SK-N-SH treated with all-trans-retinoic acid at 6 μM for 48 hours (cell line): ENCODE data around the gene UVSSA.

Source experiments
- ESRRG ChIP-seq: fragments of 250-450 bp; sonication (Bioruptor Pico); IDR thresholded peaks from 2 replicates; pipeline ENCODE4 v1.6.1; 2021; ENCODE audit warnings: mild to moderate bottlenecking
- RARB ChIP-seq: fragments of 250-450 bp; sonication (Bioruptor Pico); IDR thresholded peaks from 2 replicates; pipeline ENCODE4 v1.8.0; 2021; ENCODE audit warnings: mild to moderate bottlenecking, moderate library complexity
- ZC3H10 ChIP-seq: fragments of 250-450 bp; sonication (Bioruptor Pico); IDR thresholded peaks from 2 replicates; pipeline ENCODE4 v1.5.1; 2021; ENCODE audit warnings: mild to moderate bottlenecking, moderate library complexity
- ZFP30 ChIP-seq: fragments of 450-650 bp; formaldehyde crosslinking; IDR thresholded peaks from 2 replicates; pipeline ENCODE4 v1.5.0; 2022; ENCODE audit warnings: mild to moderate bottlenecking, moderate library complexity
- TF ChIP-seq, protein P1 (sequence below): fragments of 250-450 bp; sonication (Bioruptor Pico); IDR thresholded peaks from 2 replicates; pipeline ENCODE4 v1.5.1; 2020; ENCODE audit warnings: low read depth, mild to moderate bottlenecking, moderate library complexity
- TF ChIP-seq, protein P2 (sequence below): fragments of 250-450 bp; sonication (Bioruptor Pico); IDR thresholded peaks from 2 replicates; pipeline ENCODE4 v1.5.1; 2021; ENCODE audit warnings: mild to moderate bottlenecking, moderate library complexity

DNA sequence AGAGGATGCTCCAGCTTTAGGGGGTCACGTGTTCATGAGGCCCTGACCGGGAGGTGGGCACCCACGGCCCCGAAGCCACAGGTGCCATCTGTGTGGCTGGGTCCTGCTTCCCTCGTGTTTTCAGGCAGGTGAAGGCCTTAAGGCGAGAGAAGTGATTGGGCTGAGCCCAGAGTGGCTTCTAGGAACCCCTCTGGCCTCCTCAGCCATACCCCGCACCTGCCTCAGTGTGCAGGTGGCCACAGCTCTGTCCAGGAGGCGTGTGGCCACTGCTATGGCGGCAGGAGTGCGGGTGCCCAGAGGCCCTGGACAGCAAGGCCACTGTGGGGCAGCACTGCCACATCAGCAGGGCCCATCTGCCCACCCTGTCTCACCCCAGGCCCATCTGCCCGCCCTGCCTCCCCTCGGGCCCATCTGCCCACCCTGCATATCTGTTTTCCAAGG lies 34.2 kb downstream of the UVSSA start:
- TF ChIP-seq ZC3H10 (CRISPR knock-in tag): no peak
- TF ChIP-seq ESRRG (CRISPR knock-in tag): no peak
- TF ChIP-seq, protein P1, sequence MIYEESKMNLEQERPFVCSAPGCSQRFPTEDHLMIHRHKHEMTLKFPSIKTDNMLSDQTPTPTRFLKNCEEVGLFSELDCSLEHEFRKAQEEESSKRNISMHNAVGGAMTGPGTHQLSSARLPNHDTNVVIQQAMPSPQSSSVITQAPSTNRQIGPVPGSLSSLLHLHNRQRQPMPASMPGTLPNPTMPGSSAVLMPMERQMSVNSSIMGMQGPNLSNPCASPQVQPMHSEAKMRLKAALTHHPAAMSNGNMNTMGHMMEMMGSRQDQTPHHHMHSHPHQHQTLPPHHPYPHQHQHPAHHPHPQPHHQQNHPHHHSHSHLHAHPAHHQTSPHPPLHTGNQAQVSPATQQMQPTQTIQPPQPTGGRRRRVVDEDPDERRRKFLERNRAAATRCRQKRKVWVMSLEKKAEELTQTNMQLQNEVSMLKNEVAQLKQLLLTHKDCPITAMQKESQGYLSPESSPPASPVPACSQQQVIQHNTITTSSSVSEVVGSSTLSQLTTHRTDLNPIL (CRISPR knock-in tag): no peak
- TF ChIP-seq, protein P2, sequence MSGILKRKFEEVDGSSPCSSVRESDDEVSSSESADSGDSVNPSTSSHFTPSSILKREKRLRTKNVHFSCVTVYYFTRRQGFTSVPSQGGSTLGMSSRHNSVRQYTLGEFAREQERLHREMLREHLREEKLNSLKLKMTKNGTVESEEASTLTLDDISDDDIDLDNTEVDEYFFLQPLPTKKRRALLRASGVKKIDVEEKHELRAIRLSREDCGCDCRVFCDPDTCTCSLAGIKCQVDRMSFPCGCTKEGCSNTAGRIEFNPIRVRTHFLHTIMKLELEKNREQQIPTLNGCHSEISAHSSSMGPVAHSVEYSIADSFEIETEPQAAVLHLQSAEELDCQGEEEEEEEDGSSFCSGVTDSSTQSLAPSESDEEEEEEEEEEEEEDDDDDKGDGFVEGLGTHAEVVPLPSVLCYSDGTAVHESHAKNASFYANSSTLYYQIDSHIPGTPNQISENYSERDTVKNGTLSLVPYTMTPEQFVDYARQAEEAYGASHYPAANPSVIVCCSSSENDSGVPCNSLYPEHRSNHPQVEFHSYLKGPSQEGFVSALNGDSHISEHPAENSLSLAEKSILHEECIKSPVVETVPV: no peak
- no peak for TF ChIP-seq ZFP30 (CRISPR knock-in tag)
- TF ChIP-seq RARB (CRISPR knock-in tag): no peak
